Neural cell (in vitro differentiated cells): Measurements from ENCODE around the gene AFF1. TPM values are rescaled to one million over a fixed set of nuclear protein-coding genes. Genes with fewer than 3 reads are reported as not detected.
"Not testable (repeated sequence)": the region's sequence is repeated elsewhere in the genome, so short reads cannot be mapped to it uniquely, and the experiment has no call there.

Experiments
- H2AFZ ChIP-seq: fragments of 200-600, 300-800 bp; sonication (generic), shearing (Covaris generic); 2 replicates; pipeline ENCODE4 v1.6.0; 2014; ENCODE audit warnings: low read depth, mild to moderate bottlenecking, antibody characterized with exemption, low read length, moderate library complexity
- H3F3A ChIP-seq: fragments of 200-600 bp; shearing (Covaris generic); 2 replicates; pipeline ENCODE4 v1.6.1; 2016; ENCODE audit warnings: mild to moderate bottlenecking, moderate library complexity, mixed read lengths, antibody characterized with exemption, low read length; ENCODE audit not compliant: insufficient read depth, poor library complexity, severe bottlenecking
- H3K27ac ChIP-seq: fragments of 200-600, 300-800 bp; sonication (generic), shearing (Covaris generic); 2 replicates; pipeline ENCODE4 v1.5.1; 2014; ENCODE audit warnings: mild to moderate bottlenecking, low read length, moderate library complexity
- H3K27me3 ChIP-seq: fragments of 300-800, 200-600 bp; sonication (generic), shearing (Covaris generic); 2 replicates; pipeline ENCODE4 v1.6.0; 2014; ENCODE audit warnings: mild to moderate bottlenecking, low read depth, low read length, moderate library complexity; ENCODE audit not compliant: insufficient read depth
- H3K36me3 ChIP-seq: fragments of 300-800, 200-600 bp; sonication (generic), shearing (Covaris generic); 2 replicates; pipeline ENCODE4 v1.5.1; 2014; ENCODE audit warnings: mild to moderate bottlenecking, antibody characterized with exemption, low read length, moderate library complexity; ENCODE audit not compliant: insufficient read depth
- H3K4me2 ChIP-seq: fragments of 300-800, 200-600 bp; sonication (generic), shearing (Covaris generic); 2 replicates; pipeline ENCODE4 v1.6.0; 2014; ENCODE audit warnings: mild to moderate bottlenecking, low read length
- H3K4me3 ChIP-seq: fragments of 300-800, 200-600 bp; sonication (generic), shearing (Covaris generic); 2 replicates; pipeline ENCODE4 v1.5.1; 2014; ENCODE audit warnings: mild to moderate bottlenecking, low read length, moderate library complexity
- H3K79me2 ChIP-seq: fragments of 200-600 bp; shearing (Covaris generic); replicated peaks from 2 replicates; pipeline ENCODE4 v1.6.0; 2014; ENCODE audit warnings: mild to moderate bottlenecking, low read length, moderate library complexity; ENCODE audit not compliant: insufficient read depth
- H3K9ac ChIP-seq: fragments of 300-800, 200-600 bp; sonication (generic), shearing (Covaris generic); 2 replicates; pipeline ENCODE4 v1.6.1; 2016; ENCODE audit warnings: mild to moderate bottlenecking, low read length, mixed read lengths
- H3K9me2 ChIP-seq: fragments of 200-600 bp; shearing (Covaris generic); 2 replicates; pipeline ENCODE4 v1.6.1; 2016; ENCODE audit warnings: mild to moderate bottlenecking, low read length, mixed read lengths; ENCODE audit not compliant: insufficient read depth
- H3K9me3 ChIP-seq: fragments of 200-600, 300-800 bp; sonication (generic), shearing (Covaris generic); 2 replicates; pipeline ENCODE4 v1.6.1; 2016; ENCODE audit warnings: mild to moderate bottlenecking, mixed run types, low read length, moderate library complexity, mixed read lengths
- H4K20me1 ChIP-seq: fragments of 200-600 bp; shearing (Covaris generic); 2 replicates; pipeline ENCODE4 v1.6.1; 2016; ENCODE audit warnings: mild to moderate bottlenecking, mixed run types; ENCODE audit not compliant: insufficient read depth
- EP300 ChIP-seq: fragments of 450-650 bp; conservative IDR thresholded peaks from 2 replicates; pipeline ENCODE4 v1.6.1; 2014; ENCODE audit warnings: antibody characterized with exemption, mild to moderate bottlenecking, moderate library complexity; ENCODE audit not compliant: poor library complexity, severe bottlenecking
- EZH2 ChIP-seq: fragments of 200-600, 300-800 bp; shearing (Covaris generic), sonication (generic); IDR thresholded peaks from 2 replicates; pipeline ENCODE4 v1.6.1; 2014; ENCODE audit warnings: antibody characterized with exemption, low read length, borderline replicate concordance, mild to moderate bottlenecking; ENCODE audit not compliant: insufficient read depth, poor library complexity, severe bottlenecking
- POLR2AphosphoS5 ChIP-seq: IDR thresholded peaks from 2 replicates; pipeline ENCODE4 v1.6.1; 2012
- SMC3 ChIP-seq: fragments of 450-650 bp; conservative IDR thresholded peaks from 2 replicates; pipeline ENCODE4 v1.6.1; 2014; ENCODE audit warnings: antibody characterized with exemption, mild to moderate bottlenecking, moderate library complexity; ENCODE audit not compliant: poor library complexity
- TAF1 ChIP-seq: IDR thresholded peaks from 2 replicates; pipeline ENCODE4 v1.6.1; 2012; ENCODE audit warnings: low read depth
- polyA plus RNA-seq: library from polyadenylated mRNA; depleted of rRNA; stranded (reverse); fragments of >200 nt; gene quantifications from 2 replicates; pipeline ENCODE4 v1.2.3, GENCODE V29; 2014
- TF ChIP-seq, protein P1 (sequence below): IDR thresholded peaks from 2 replicates; pipeline ENCODE4 v1.6.1; 2012; ENCODE audit warnings: borderline replicate concordance

The AFF1 gene
- polyA plus RNA-seq, 1 donor from 2014 or later = 0.63 TPM

DNA sequence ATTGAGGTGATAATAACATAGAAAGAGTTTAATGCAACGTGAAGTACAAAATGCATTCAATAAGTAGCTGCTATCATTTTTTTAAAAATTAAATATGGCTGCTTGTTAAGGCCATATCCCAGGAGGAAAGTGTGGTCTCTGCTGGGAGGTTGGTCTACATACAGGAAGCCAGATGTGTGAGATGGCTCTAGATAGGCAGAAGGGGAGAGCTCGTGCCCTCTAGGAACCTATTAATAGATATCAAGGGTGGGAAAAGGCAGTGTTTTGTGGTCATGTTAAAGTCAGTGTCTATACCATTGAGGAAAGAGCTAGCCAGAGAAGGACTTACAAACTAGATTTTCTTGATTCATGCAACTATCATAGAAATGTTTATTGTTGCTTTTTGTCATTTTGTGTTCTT is 145.2 kb downstream of the AFF1 start:
- Histone ChIP-seq H3K27ac (no peak overlapping the region), H3F3A (no peaks in the 10 kb centered on the region), H3K36me3 (no peaks in the 10 kb centered on the region), H3K4me3 (no peak overlapping the region), H3K79me2 (peaks cover 6% of the 10 kb centered on the region), H3K9ac (no peak overlapping the region), H3K4me2 (no peak overlapping the region), H3K9me3 (no peaks in the 10 kb centered on the region), H3K27me3 (peaks cover 4% of the 10 kb centered on the region), H2AFZ (no peak overlapping the region), H3K9me2 (no peaks in the 10 kb centered on the region), H4K20me1 (no peaks in the 10 kb centered on the region)
- no peak for TF ChIP-seq EZH2

DNA sequence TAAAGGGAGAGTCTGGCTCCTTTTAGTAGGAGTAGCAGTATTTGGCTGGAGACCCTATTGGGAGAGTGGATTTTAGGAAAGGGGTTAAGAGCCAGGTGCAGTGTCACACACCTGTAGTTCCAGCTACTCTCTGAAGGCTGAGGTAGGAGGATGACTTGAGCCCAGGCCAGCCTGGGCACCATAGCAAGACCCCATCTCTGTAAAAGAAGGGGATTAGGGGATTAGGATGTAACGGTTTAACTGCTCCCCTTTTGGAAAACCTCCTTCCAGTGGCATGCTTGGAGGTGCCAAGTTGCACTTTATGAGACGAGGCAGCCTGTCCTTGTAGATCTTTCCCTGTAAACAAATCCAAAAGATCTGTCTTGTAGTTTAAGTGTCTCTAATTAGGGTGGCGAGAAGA is 145.7 kb downstream of the AFF1 start:
- no peak overlapping the region for H3K9ac ChIP-seq
- H3K9me2 ChIP-seq = no peaks in the 10 kb centered on the region
- TF ChIP-seq EP300 (no peak), EZH2 (no peak), SMC3 (no peak), TAF1 (no peak)
- TF ChIP-seq, protein P1, sequence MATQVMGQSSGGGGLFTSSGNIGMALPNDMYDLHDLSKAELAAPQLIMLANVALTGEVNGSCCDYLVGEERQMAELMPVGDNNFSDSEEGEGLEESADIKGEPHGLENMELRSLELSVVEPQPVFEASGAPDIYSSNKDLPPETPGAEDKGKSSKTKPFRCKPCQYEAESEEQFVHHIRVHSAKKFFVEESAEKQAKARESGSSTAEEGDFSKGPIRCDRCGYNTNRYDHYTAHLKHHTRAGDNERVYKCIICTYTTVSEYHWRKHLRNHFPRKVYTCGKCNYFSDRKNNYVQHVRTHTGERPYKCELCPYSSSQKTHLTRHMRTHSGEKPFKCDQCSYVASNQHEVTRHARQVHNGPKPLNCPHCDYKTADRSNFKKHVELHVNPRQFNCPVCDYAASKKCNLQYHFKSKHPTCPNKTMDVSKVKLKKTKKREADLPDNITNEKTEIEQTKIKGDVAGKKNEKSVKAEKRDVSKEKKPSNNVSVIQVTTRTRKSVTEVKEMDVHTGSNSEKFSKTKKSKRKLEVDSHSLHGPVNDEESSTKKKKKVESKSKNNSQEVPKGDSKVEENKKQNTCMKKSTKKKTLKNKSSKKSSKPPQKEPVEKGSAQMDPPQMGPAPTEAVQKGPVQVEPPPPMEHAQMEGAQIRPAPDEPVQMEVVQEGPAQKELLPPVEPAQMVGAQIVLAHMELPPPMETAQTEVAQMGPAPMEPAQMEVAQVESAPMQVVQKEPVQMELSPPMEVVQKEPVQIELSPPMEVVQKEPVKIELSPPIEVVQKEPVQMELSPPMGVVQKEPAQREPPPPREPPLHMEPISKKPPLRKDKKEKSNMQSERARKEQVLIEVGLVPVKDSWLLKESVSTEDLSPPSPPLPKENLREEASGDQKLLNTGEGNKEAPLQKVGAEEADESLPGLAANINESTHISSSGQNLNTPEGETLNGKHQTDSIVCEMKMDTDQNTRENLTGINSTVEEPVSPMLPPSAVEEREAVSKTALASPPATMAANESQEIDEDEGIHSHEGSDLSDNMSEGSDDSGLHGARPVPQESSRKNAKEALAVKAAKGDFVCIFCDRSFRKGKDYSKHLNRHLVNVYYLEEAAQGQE = no peak
- H3F3A ChIP-seq = no peaks in the 10 kb centered on the region
- H2AFZ ChIP-seq = no peak overlapping the region
- H3K9me3 ChIP-seq = no peaks in the 10 kb centered on the region
- H3K27me3 ChIP-seq = peaks cover 4% of the 10 kb centered on the region
- no peaks in the 10 kb centered on the region for H4K20me1 ChIP-seq
- no peak overlapping the region for H3K4me3 ChIP-seq
- no peaks in the 10 kb centered on the region for H3K36me3 ChIP-seq
- peaks cover 1% of the 10 kb centered on the region for H3K79me2 ChIP-seq
- H3K4me2 ChIP-seq = no peak overlapping the region
- no peak overlapping the region for H3K27ac ChIP-seq

DNA sequence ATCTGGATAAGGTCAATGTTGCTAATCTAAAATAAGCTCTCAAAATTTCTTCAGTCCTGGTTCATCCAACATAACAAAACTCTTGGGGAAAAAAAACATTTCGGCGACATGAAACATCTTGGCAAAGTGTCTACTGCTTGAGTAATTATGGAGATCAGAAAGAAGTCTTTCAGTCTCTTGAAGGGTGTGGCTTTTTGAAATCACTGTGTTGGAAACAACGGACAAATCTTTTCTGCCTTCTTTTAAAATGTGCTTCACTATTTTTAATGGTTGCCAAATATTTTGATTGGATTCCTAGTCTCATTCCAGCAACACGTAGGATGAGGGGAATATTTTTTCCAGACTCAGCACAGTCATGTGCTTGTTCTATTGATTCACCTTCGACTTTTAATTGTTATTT is 147.0 kb downstream of the AFF1 start:
- peaks cover 4% of the 10 kb centered on the region for H3K27me3 ChIP-seq
- H3K4me3 ChIP-seq = no peak overlapping the region
- no peak overlapping the region for H2AFZ ChIP-seq
- TF ChIP-seq POLR2AphosphoS5 (no peak), EP300 (no peak), EZH2 (no peak)
- H3K36me3 ChIP-seq = no peaks in the 10 kb centered on the region
- no peaks in the 10 kb centered on the region for H3K79me2 ChIP-seq
- H3K9ac ChIP-seq = no peak overlapping the region
- no peak overlapping the region for H3K27ac ChIP-seq
- H3F3A ChIP-seq = no peaks in the 10 kb centered on the region
- no peaks in the 10 kb centered on the region for H3K9me3 ChIP-seq
- H3K4me2 ChIP-seq = no peak overlapping the region
- no peaks in the 10 kb centered on the region for H3K9me2 ChIP-seq
- H4K20me1 ChIP-seq = no peaks in the 10 kb centered on the region

DNA sequence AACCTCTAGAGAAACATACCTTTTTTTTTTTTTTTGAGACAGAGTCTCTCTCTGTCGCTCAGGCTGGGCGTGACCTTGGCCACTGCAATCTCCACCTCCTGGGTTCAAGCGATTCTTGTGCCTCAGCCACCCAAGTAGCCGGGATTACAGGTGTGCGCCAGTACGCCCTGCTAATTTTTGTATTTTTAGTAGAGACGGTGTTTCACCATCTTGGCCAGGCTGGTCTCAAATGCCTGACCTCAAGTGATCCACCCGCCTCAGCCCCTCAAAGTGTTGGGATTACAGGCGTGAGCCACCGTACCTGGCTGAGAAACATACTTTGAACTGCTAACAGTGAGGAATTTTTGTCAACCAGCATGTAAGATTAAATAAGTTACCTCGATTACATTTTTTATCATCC is 150.9 kb downstream of the AFF1 start:
- not testable (repeated sequence) for H3K9ac ChIP-seq, H2AFZ ChIP-seq, H3K79me2 ChIP-seq, H3K27me3 ChIP-seq, H3F3A ChIP-seq, H4K20me1 ChIP-seq, H3K36me3 ChIP-seq, H3K9me2 ChIP-seq, H3K9me3 ChIP-seq, H3K4me3 ChIP-seq, H3K27ac ChIP-seq, H3K4me2 ChIP-seq
